Measurements from ENCODE around the gene JAM3. TPM values are rescaled to one million over a fixed set of nuclear protein-coding genes. Genes with fewer than 3 reads are reported as not detected.

Gene JAM3
- total and polyA plus RNA-seq, 2 of the 8 experiments (the other 6 are each of a cell fraction or from before 2014, with no cell fraction given), result 19.6 to 42.8 TPM

DNA sequence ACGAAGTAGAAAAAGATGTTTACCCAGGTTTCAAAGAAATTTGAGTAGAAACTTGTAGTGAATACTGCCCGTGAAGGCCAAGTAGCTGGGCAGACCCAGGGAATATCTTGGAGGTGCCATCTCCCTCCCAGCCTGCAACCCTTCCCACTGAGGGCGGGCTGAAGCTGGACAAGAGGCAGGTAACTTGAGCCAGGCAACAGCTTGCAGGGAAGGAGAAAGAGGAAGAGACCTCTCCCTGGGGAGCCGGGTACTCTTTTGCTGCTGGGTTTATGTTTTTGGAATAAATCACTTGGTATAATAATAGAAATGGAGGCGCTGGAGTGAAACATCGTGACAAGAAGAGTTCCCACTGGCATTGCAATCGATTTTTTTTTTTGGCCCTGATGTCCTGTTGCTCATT, 49.4 kb upstream of the JAM3 start:
- H3K4me2 ChIP-seq (ENCODE audit: insufficient read depth in 1 of 2, low read depth in 2 of 2, low read length in 2 of 2), result no peak overlapping the region
- no peak overlapping the region for H3K4me3 ChIP-seq (ENCODE audit: extremely low read depth in 1 of 4, insufficient read depth in 2 of 4, low read depth in 3 of 4, low read length in 4 of 4)
- H2BK120ac ChIP-seq (replicated peaks; ENCODE audit: low read depth, low read length), result no peak overlapping the region
- no peak overlapping the region for H2BK15ac ChIP-seq (ENCODE audit: low read length)
- no peak overlapping the region for H2BK12ac ChIP-seq (ENCODE audit: low read depth, low read length)
- FAIRE-seq, result no peak
- no peak overlapping the region for H3K4ac ChIP-seq (replicated peaks; ENCODE audit: insufficient read length, low read depth, low read length)
- no peaks in the 10 kb centered on the region for H3K27me3 ChIP-seq (replicated peaks in 1 of 4; ENCODE audit: control insufficient read depth in 3 of 4, extremely low read depth in 1 of 4, insufficient read depth in 3 of 4, low read length in 3 of 4)
- H3K9me3 ChIP-seq (ENCODE audit: insufficient read depth in 2 of 2, low read depth in 1 of 2, low read length in 1 of 2), result no peaks in the 10 kb centered on the region
- H2AK5ac ChIP-seq (ENCODE audit: low read depth, low read length), result no peak overlapping the region
- no peak overlapping the region for H4K91ac ChIP-seq (replicated peaks; ENCODE audit: insufficient read length, low read length)
- H4K20me1 ChIP-seq (replicated peaks in 1 of 2; ENCODE audit: control insufficient read depth in 1 of 2, insufficient read depth in 2 of 2, low read length in 2 of 2), result no peaks in the 10 kb centered on the region
- H3K18ac ChIP-seq (ENCODE audit: extremely low read depth, low read length), result no peak overlapping the region
- no peak overlapping the region for H3K9ac ChIP-seq (replicated peaks in 1 of 4; ENCODE audit: extremely low read depth in 1 of 4, low read depth in 3 of 4, low read length in 3 of 4)
- no peaks in the 10 kb centered on the region for H3K36me3 ChIP-seq (ENCODE audit: control insufficient read depth in 2 of 4, insufficient read depth in 4 of 4, low read length in 3 of 4)
- WGBS, 2 experiments (ENCODE audit: extremely low coverage in 1 of 2, insufficient coverage in 1 of 2, insufficient read length in 1 of 2, insufficient replicate concordance in 2 of 2, low coverage in 1 of 2, low lambda C conversion rate in 2 of 2, missing lambda C conversion rate in 1 of 2), result 83% methylated on average over 7 of the region's 7 CpGs; no CpG with 5 or more reads in 1 of the 2 experiments
- no peak overlapping the region for H3K14ac ChIP-seq (ENCODE audit: insufficient read length)
- H4K5ac ChIP-seq (ENCODE audit: insufficient read length, low read depth, low read length), result no peak overlapping the region
- no peak overlapping the region for H3K23ac ChIP-seq (ENCODE audit: insufficient read length)
- POLR2A ChIA-PET (ENCODE audit: partially characterized antibody), result no interaction called here
- H3K56ac ChIP-seq (replicated peaks; ENCODE audit: insufficient read length, low read depth, low read length), result no peak overlapping the region
- no peak for DNase-seq (ENCODE audit: low read depth in 1 of 2, low spot score in 2 of 2)
- H2BK20ac ChIP-seq (ENCODE audit: low read length), result no peak overlapping the region
- H4K8ac ChIP-seq (ENCODE audit: extremely low read depth, insufficient read depth, low read length), result no peak overlapping the region
- CTCF ChIA-PET (ENCODE audit: partially characterized antibody), result interaction anchor here (0.7 to 12.1 kb wide), 13 partner anchors 7 to 96 kb away, joined by 3 to 91 read pairs (median 4); no protein-coding TSS in a partner anchor
- H2BK5ac ChIP-seq (ENCODE audit: low read depth, low read length), result no peak overlapping the region
- H3K79me2 ChIP-seq (ENCODE audit: control insufficient read depth in 1 of 2, insufficient read depth in 2 of 2, low read length in 2 of 2), result no peaks in the 10 kb centered on the region
- peaks cover 0 to 3% (median 0%) of the 10 kb centered on the region in 4 experiments; a peak in 2 of 7 replicates for H3K4me1 ChIP-seq (replicated peaks in 1 of 4; ENCODE audit: control insufficient read depth in 3 of 4, insufficient read depth in 4 of 4, low read length in 3 of 4)
- peak overlapping the region; percentile 30; the same call in 1 of the 2 replicates for H2AFZ ChIP-seq (ENCODE audit: low read length)
- no peaks in the 10 kb centered on the region for H3K23me2 ChIP-seq (ENCODE audit: low read depth, low read length)
- H3K27ac ChIP-seq (ENCODE audit: low read depth, low read length), result no peak overlapping the region
- H3K79me1 ChIP-seq (ENCODE audit: low read depth, low read length), result no peaks in the 10 kb centered on the region
- TF ChIP-seq ASH2L (IDR thresholded peaks at IDR 0.05; ENCODE audit: low read length) (no peak), TAF1 (IDR thresholded peaks at IDR 0.05; ENCODE audit: low read depth, low read length) (no peak), SP1 (IDR thresholded peaks at IDR 0.05; ENCODE audit: low read depth, low read length) (no peak), YY1 (IDR thresholded peaks at IDR 0.05; ENCODE audit: low read depth, low read length) (no peak), SIRT6 (IDR thresholded peaks at IDR 0.05; ENCODE audit: low read length) (no peak), EZH2 (IDR thresholded peaks at IDR 0.05; ENCODE audit: low read depth, low read length, severe bottlenecking) (no peak), TBP (IDR thresholded peaks at IDR 0.05; ENCODE audit: low read depth, low read length) (no peak), ZNF274 (IDR thresholded peaks at IDR 0.05; ENCODE audit: borderline replicate concordance, extremely low read depth, low read length) (no peak), BCL11A (IDR thresholded peaks at IDR 0.05; ENCODE audit: low read depth in 2 of 2, low read length in 2 of 2) (no peak), SIN3A (conservative IDR thresholded peaks at IDR 0.05 in 1 of 2, IDR thresholded peaks at IDR 0.05 in 1 of 2; ENCODE audit: low read depth in 1 of 2, low read length in 2 of 2) (no peak), KDM5A (IDR thresholded peaks at IDR 0.05; ENCODE audit: low read length) (no peak), SRF (IDR thresholded peaks at IDR 0.05; ENCODE audit: low read depth, low read length) (no peak), PHF8 (conservative IDR thresholded peaks at IDR 0.05; ENCODE audit: low read depth, low read length) (no peak), EGR1 (IDR thresholded peaks at IDR 0.05; ENCODE audit: borderline replicate concordance, low read depth, low read length) (no peak)
- TF ChIP-seq, protein P1, sequence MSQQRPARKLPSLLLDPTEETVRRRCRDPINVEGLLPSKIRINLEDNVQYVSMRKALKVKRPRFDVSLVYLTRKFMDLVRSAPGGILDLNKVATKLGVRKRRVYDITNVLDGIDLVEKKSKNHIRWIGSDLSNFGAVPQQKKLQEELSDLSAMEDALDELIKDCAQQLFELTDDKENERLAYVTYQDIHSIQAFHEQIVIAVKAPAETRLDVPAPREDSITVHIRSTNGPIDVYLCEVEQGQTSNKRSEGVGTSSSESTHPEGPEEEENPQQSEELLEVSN (IDR thresholded peaks at IDR 0.05), result no peak

Measured in H1 (cell line).